Measurements from ENCODE around the gene FUT2. TPM values are rescaled to one million over a fixed set of nuclear protein-coding genes. Genes with fewer than 3 reads are reported as not detected.

The FUT2 gene
- total and polyA plus RNA-seq, 2 donors (not counting 1 experiment from before 2014, with no cell fraction given), result not detected

GRCh38 chr19:48654299-48655059, 41.3 kb upstream of the FUT2 start:
- no peak overlapping the region for H3K4me3 Mint-ChIP-seq
- no peak overlapping the region for H3K4me3 ChIP-seq (ENCODE audit: control extremely low read depth in 1 of 5, extremely low read depth in 1 of 5, insufficient read depth in 1 of 5, low read depth in 2 of 5, low read length in 4 of 5)
- H3K27ac ChIP-seq (ENCODE audit: low read length in 2 of 2), result no peak overlapping the region
- no peak overlapping the region for H3K9ac ChIP-seq (ENCODE audit: low read length)
- no peaks in the 10 kb centered on the region for H4K20me1 ChIP-seq (ENCODE audit: control insufficient read depth, insufficient read depth, low read length, poor library complexity, severe bottlenecking)
- peak overlapping the region; percentile 28 for H2AFZ ChIP-seq (ENCODE audit: insufficient read depth, low read depth, low read length, poor library complexity, severe bottlenecking)
- no peaks in the 10 kb centered on the region for H3K79me2 ChIP-seq (ENCODE audit: control insufficient read depth, insufficient read depth, low read length)
- H3K4me1 Mint-ChIP-seq, result peaks cover 18% of the 10 kb centered on the region
- DNase-seq (no peak), ATAC-seq (ENCODE audit: low read depth) (no peak)
- ChIA-PET CTCF (interaction anchor here (1.0 kb wide), 1 partner anchor 9 kb away, joined by 3 read pairs; the partner anchor contains the start of gene CA11), POLR2A (no interaction called here)
- no peak for TF ChIP-seq CTCF (IDR thresholded peaks at IDR 0.05)
- TF ChIP-seq EZH2 (IDR thresholded peaks at IDR 0.05; ENCODE audit: borderline replicate concordance, insufficient read depth, low read depth, low read length, poor library complexity, severe bottlenecking), result no peak
- no peaks in the 10 kb centered on the region for H3K36me3 ChIP-seq (replicated peaks in 1 of 2; ENCODE audit: control extremely low read depth in 1 of 2, control insufficient read depth in 1 of 2, extremely low read depth in 1 of 2, insufficient read depth in 2 of 2, low read length in 1 of 2)
- H3K27ac Mint-ChIP-seq, result peak overlapping the region; percentile 46
- intact Hi-C loops (cut with micrococcal nuclease), result no loop called here
- H3K4me2 ChIP-seq (replicated peaks; ENCODE audit: low read depth, low read length, poor library complexity, severe bottlenecking), result no peak overlapping the region
- 38% methylated on average over 10 of the region's 11 CpGs for WGBS (ENCODE audit: insufficient coverage)
- no peaks in the 10 kb centered on the region for H3K9me3 Mint-ChIP-seq (ENCODE audit: insufficient read depth)
- H3K27me3 ChIP-seq (replicated peaks in 1 of 4; ENCODE audit: control extremely low read depth in 1 of 4, control insufficient read depth in 3 of 4, insufficient read depth in 4 of 4, low read length in 3 of 4), result no peaks in the 10 kb centered on the region
- H3K4me1 ChIP-seq (ENCODE audit: control insufficient read depth in 2 of 2, insufficient read depth in 2 of 2, low read length in 2 of 2), result peaks cover 3 to 7% of the 10 kb centered on the region in 2 donors
- H3K27me3 Mint-ChIP-seq, result no peaks in the 10 kb centered on the region
- peaks cover 0 to 2% (median 0%) of the 10 kb centered on the region in 3 donors for H3K9me3 ChIP-seq (ENCODE audit: control extremely low read depth in 1 of 3, control insufficient read depth in 2 of 3, insufficient read depth in 1 of 3, low read length in 2 of 3)

- Mint-ChIP-seq H3K4me1 (peaks cover 21% of the 10 kb centered on the region), H3K9me3 (ENCODE audit: insufficient read depth) (no peaks in the 10 kb centered on the region), H3K27me3 (no peaks in the 10 kb centered on the region), H3K27ac (no peak overlapping the region), H3K4me3 (no peak overlapping the region)
- Histone ChIP-seq H3K4me2 (replicated peaks; ENCODE audit: low read depth, low read length, poor library complexity, severe bottlenecking) (no peak overlapping the region), H3K36me3 (replicated peaks in 1 of 2; ENCODE audit: control extremely low read depth in 1 of 2, control insufficient read depth in 1 of 2, extremely low read depth in 1 of 2, insufficient read depth in 2 of 2, low read length in 1 of 2) (no peaks in the 10 kb centered on the region), H3K27me3 (replicated peaks in 1 of 4; ENCODE audit: control extremely low read depth in 1 of 4, control insufficient read depth in 3 of 4, insufficient read depth in 4 of 4, low read length in 3 of 4) (no peaks in the 10 kb centered on the region), H2AFZ (ENCODE audit: insufficient read depth, low read depth, low read length, poor library complexity, severe bottlenecking) (no peak overlapping the region), H3K9ac (ENCODE audit: low read length) (no peak overlapping the region), H3K27ac (ENCODE audit: low read length in 2 of 2) (no peak overlapping the region), H4K20me1 (ENCODE audit: control insufficient read depth, insufficient read depth, low read length, poor library complexity, severe bottlenecking) (no peaks in the 10 kb centered on the region), H3K4me3 (ENCODE audit: control extremely low read depth in 1 of 5, extremely low read depth in 1 of 5, insufficient read depth in 1 of 5, low read depth in 2 of 5, low read length in 4 of 5) (no peak overlapping the region), H3K79me2 (ENCODE audit: control insufficient read depth, insufficient read depth, low read length) (no peaks in the 10 kb centered on the region), H3K4me1 (ENCODE audit: control insufficient read depth in 2 of 2, insufficient read depth in 2 of 2, low read length in 2 of 2) (peaks cover 8 to 23% of the 10 kb centered on the region in 2 donors), H3K9me3 (ENCODE audit: control extremely low read depth in 1 of 3, control insufficient read depth in 2 of 3, insufficient read depth in 1 of 3, low read length in 2 of 3) (no peaks in the 10 kb centered on the region)
- TF ChIP-seq EZH2 (IDR thresholded peaks at IDR 0.05; ENCODE audit: borderline replicate concordance, insufficient read depth, low read depth, low read length, poor library complexity, severe bottlenecking) (no peak), CTCF (IDR thresholded peaks at IDR 0.05) (no peak)
- CTCF ChIA-PET, result interaction anchor here (1.4 kb wide), 1 partner anchor 18 kb away, joined by 3 read pairs; no protein-coding TSS in a partner anchor
- POLR2A ChIA-PET, result interaction anchor here (0.6 kb wide), 1 partner anchor 10 kb away, joined by 10 read pairs; no protein-coding TSS in a partner anchor
- WGBS (ENCODE audit: insufficient coverage), result 73% methylated on average over 11 of the region's 16 CpGs
- no peak for ATAC-seq (ENCODE audit: low read depth)
- intact Hi-C loops (cut with micrococcal nuclease), result no loop called here
- DNase-seq, result no peak
These were observed 38.8 kb upstream of the FUT2 start for GRCh38 chr19:48656840-48657474.
